ENCODE data around the gene MATN1.

Gene MATN1

GRCh38 chr1:30695439-30695841, 27.9 kb downstream of the MATN1 start:
- no peak overlapping the region for H3K4me3 ChIP-seq (ENCODE audit: low read length, poor library complexity, severe bottlenecking)
- no peaks in the 10 kb centered on the region for H3F3A ChIP-seq (ENCODE audit: low read depth)
- H3K9ac ChIP-seq (ENCODE audit: low read depth, low read length, poor library complexity, severe bottlenecking): no peak overlapping the region
- H2AFZ ChIP-seq (ENCODE audit: low read length): no peak overlapping the region
- no peaks in the 10 kb centered on the region for H3K27me3 ChIP-seq (ENCODE audit: insufficient read depth, low read length, poor library complexity, severe bottlenecking)
- H3K4me2 ChIP-seq (ENCODE audit: low read depth, low read length, poor library complexity, severe bottlenecking): no peak overlapping the region
- H3K36me3 ChIP-seq (ENCODE audit: insufficient read depth, low read length): no peaks in the 10 kb centered on the region
- no peaks in the 10 kb centered on the region for H3K9me3 ChIP-seq (ENCODE audit: insufficient read depth, low read depth, low read length)
- no peaks in the 10 kb centered on the region for H4K20me1 ChIP-seq (ENCODE audit: insufficient read depth, low read length, poor library complexity, severe bottlenecking)
- no peaks in the 10 kb centered on the region for H3K79me2 ChIP-seq (ENCODE audit: insufficient read depth, low read length)
- H3K4me1 ChIP-seq (ENCODE audit: insufficient read depth, low read length, poor library complexity, severe bottlenecking): no peaks in the 10 kb centered on the region
- no peaks in the 10 kb centered on the region for H3K9me2 ChIP-seq (replicated peaks; ENCODE audit: low read depth, low read length)
- no peak for TF ChIP-seq EZH2phosphoT487 (IDR thresholded peaks at IDR 0.05; ENCODE audit: borderline replicate concordance)
- no peak for TF ChIP-seq CTCF (conservative IDR thresholded peaks at IDR 0.05; ENCODE audit: low read length)

- Histone ChIP-seq H3K27me3 (ENCODE audit: insufficient read depth, low read length, poor library complexity, severe bottlenecking) (no peaks in the 10 kb centered on the region), H3K9me3 (ENCODE audit: insufficient read depth, low read depth, low read length) (no peaks in the 10 kb centered on the region), H3K9me2 (replicated peaks; ENCODE audit: low read depth, low read length) (no peaks in the 10 kb centered on the region), H3K4me1 (ENCODE audit: insufficient read depth, low read length, poor library complexity, severe bottlenecking) (no peaks in the 10 kb centered on the region), H3K79me2 (ENCODE audit: insufficient read depth, low read length) (no peaks in the 10 kb centered on the region), H3K36me3 (ENCODE audit: insufficient read depth, low read length) (no peaks in the 10 kb centered on the region), H3K4me3 (ENCODE audit: low read length, poor library complexity, severe bottlenecking) (no peak overlapping the region), H4K20me1 (ENCODE audit: insufficient read depth, low read length, poor library complexity, severe bottlenecking) (no peaks in the 10 kb centered on the region), H2AFZ (ENCODE audit: low read length) (no peak overlapping the region), H3K4me2 (ENCODE audit: low read depth, low read length, poor library complexity, severe bottlenecking) (no peak overlapping the region), H3F3A (ENCODE audit: low read depth) (no peaks in the 10 kb centered on the region), H3K9ac (ENCODE audit: low read depth, low read length, poor library complexity, severe bottlenecking) (no peak overlapping the region)
- TF ChIP-seq EZH2phosphoT487 (IDR thresholded peaks at IDR 0.05; ENCODE audit: borderline replicate concordance) (no peak), CTCF (conservative IDR thresholded peaks at IDR 0.05; ENCODE audit: low read length) (no peak)
Measured at GRCh38 chr1:30694280-30695175, 28.9 kb downstream of the MATN1 start.

GRCh38 chr1:30693822-30694221, 29.6 kb downstream of the MATN1 start:
- Histone ChIP-seq H4K20me1 (ENCODE audit: insufficient read depth, low read length, poor library complexity, severe bottlenecking) (no peaks in the 10 kb centered on the region), H3K27me3 (ENCODE audit: insufficient read depth, low read length, poor library complexity, severe bottlenecking) (no peaks in the 10 kb centered on the region), H3K9me3 (ENCODE audit: insufficient read depth, low read depth, low read length) (no peaks in the 10 kb centered on the region), H3K36me3 (ENCODE audit: insufficient read depth, low read length) (no peaks in the 10 kb centered on the region), H2AFZ (ENCODE audit: low read length) (no peak overlapping the region), H3F3A (ENCODE audit: low read depth) (no peaks in the 10 kb centered on the region), H3K9ac (ENCODE audit: low read depth, low read length, poor library complexity, severe bottlenecking) (no peak overlapping the region), H3K9me2 (replicated peaks; ENCODE audit: low read depth, low read length) (no peaks in the 10 kb centered on the region), H3K79me2 (ENCODE audit: insufficient read depth, low read length) (no peaks in the 10 kb centered on the region), H3K4me3 (ENCODE audit: low read length, poor library complexity, severe bottlenecking) (no peak overlapping the region), H3K4me1 (ENCODE audit: insufficient read depth, low read length, poor library complexity, severe bottlenecking) (no peaks in the 10 kb centered on the region), H3K4me2 (ENCODE audit: low read depth, low read length, poor library complexity, severe bottlenecking) (no peak overlapping the region)
- TF ChIP-seq CTCF (conservative IDR thresholded peaks at IDR 0.05; ENCODE audit: low read length): no peak
- no peak for TF ChIP-seq EZH2phosphoT487 (IDR thresholded peaks at IDR 0.05; ENCODE audit: borderline replicate concordance)

Data from Loucy (cell line).